Stomach (tissue), 9 donors: Measurements from ENCODE around the gene TOMM22. TPM values are rescaled to one million over a fixed set of nuclear protein-coding genes. Genes with fewer than 3 reads are reported as not detected.

Experiments used
- DNase-seq, 2 donors: peaks; one replicate each; pipeline versions ENCODE4 v3.0.0 to v3.0.0-alpha.2; 2013 to 2019
- H3K27ac ChIP-seq, 5 donors: fragments of 200-600 bp in 4 of 5; sonication (generic) in 4 of 5; one replicate each; pipeline ENCODE4 v1.5.1; 2013 to 2019; ENCODE audit warnings: mild to moderate bottlenecking in 1 of 5, moderate library complexity in 1 of 5
- H3K27me3 ChIP-seq, 3 donors: fragments of 200-600 bp; sonication (generic); one replicate each; pipeline ENCODE4 v1.5.1; 2017 to 2019; ENCODE audit warnings: mixed run types in 1 of 3
- H3K36me3 ChIP-seq, 4 donors: fragments of 200-600 bp; sonication (generic); 1 replicate in 3 of 4; 2 replicates in 1 of 4; pipeline ENCODE4 v1.5.1; 2016 to 2019
- H3K4me1 ChIP-seq, 4 donors: fragments of 200-600 bp; sonication (generic); one replicate each; pipeline ENCODE4 v1.5.1; 2016 to 2019
- H3K4me3 ChIP-seq, 4 donors: fragments of 200-600 bp; sonication (generic) in 3 of 4; one replicate each; pipeline ENCODE4 v1.5.1; 2016 to 2019; ENCODE audit warnings: mild to moderate bottlenecking in 1 of 4
- H3K9me3 ChIP-seq, 4 donors: fragments of 200-600 bp; sonication (generic); one replicate each; pipeline ENCODE4 v1.5.1; 2016 to 2019
- EP300 ChIP-seq: sonication (generic); formaldehyde crosslinking; IDR thresholded peaks from one replicate; pipeline ENCODE4 v1.6.1; 2017; ENCODE audit warnings: antibody characterized with exemption
- POLR2A ChIP-seq, 4 donors: fragments of 450-650 bp; IDR thresholded peaks; one replicate each; pipeline ENCODE4 v1.6.1; 2016; ENCODE audit warnings: antibody characterized with exemption in 4 of 4, control low read depth in 2 of 4, mild to moderate bottlenecking in 1 of 4, moderate library complexity in 1 of 4
- POLR2AphosphoS5 ChIP-seq, 3 donors: sonication (generic); formaldehyde crosslinking; IDR thresholded peaks; one replicate each; pipeline ENCODE4 v1.6.1; 2016; ENCODE audit warnings: antibody characterized with exemption in 3 of 3
- WGBS, 5 donors: extraction: QIAGEN DNeasy Blood & Tissue Kit in 3 of 5; methylation state at CpG; one replicate each; pipeline versions ENCODE4 v1.1.5 to v1.1.7; 2013 to 2018; 5-methylcytosine and 5-hydroxymethylcytosine counted together
- intact Hi-C: fragments of 100-400 bp; cut with DNase I; formaldehyde crosslinking; loops from one replicate; pipeline ENCODE4 v1.15.1; 2023; ENCODE audit warnings: low total_unique reads
- polyA plus RNA-seq, 3 donors: library from polyadenylated mRNA; stranded (reverse); fragments of 200-250 nt; gene quantifications; one replicate each; pipeline ENCODE4 v1.2.3, GENCODE V29; 2013
- total RNA-seq, 5 donors: library from RNA; depleted of rRNA; stranded (reverse); fragments of >200 nt; gene quantifications; one replicate each; pipeline versions ENCODE4 v1.1.0 to v1.2.3, GENCODE V29; 2014 to 2016
- TF ChIP-seq, protein P1 (sequence below), 7 experiments: fragments of 450-650 bp in 4 of 7; fragments of 200-600 bp in 3 of 7; sonication (generic) in 3 of 7; IDR thresholded peaks; one replicate each; pipeline ENCODE4 v1.5.1; 2016 to 2019; ENCODE audit warnings: antibody characterized with exemption in 7 of 7, control low read depth in 2 of 7, mild to moderate bottlenecking in 1 of 7
- donor health status: healthy with polysubstance abuse.
- donor health status: Bipolar disorder and iron deficiency.
- donor health status: healthy.

Gene TOMM22
- total and polyA plus RNA-seq, 8 donors = 22.6 to 66.5 (median 37.4) TPM

DNA sequence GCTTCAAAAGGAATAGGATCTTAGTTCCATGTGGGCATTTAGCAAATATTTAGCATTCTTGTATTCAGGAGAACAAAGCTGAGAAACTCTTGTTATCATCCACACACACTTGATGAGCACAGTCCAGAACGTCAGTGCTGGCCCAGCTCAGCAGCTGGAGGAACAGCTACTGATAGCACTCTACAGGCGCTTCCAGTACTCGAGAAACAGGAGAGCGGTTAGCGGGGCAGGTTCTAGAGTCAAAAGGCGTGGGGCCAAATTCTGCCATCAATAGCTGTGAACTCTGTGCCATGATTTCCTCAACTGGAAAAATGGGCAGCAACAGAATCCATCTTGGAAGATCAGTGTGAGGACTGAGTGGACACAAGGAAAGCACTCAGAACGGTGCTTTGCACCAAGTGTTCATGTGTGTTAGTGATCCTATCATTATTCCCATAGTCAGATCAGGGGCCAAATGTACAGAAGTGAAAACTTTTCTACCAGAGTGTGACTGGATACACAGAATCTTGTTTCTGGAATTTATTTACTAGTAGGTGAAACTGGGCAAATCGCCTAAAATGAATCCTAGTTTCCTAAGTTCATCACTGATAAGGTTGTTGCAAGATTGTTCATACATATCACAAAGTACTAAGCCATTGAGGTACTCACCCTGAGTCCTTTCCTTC, 15.8 kb downstream of the TOMM22 start:
- DNase-seq = peak; percentile 38 to 52
- Histone ChIP-seq H3K27me3 (no peaks in the 10 kb centered on the region), H3K9me3 (no peaks in the 10 kb centered on the region), H3K4me1 (peaks cover 54 to 78% (median 67%) of the 10 kb centered on the region in 4 donors), H3K27ac (peak overlapping the region; percentile 62 to 99 (median 98)), H3K36me3 (peaks cover 0 to 18% (median 14%) of the 10 kb centered on the region in 4 donors), H3K4me3 (peak overlapping the region in 2 of 4 donors; percentile 59 to 66)
- intact Hi-C loops = no loop called here
- 28 to 42% (median 34%) methylated on average over 8 of the region's 8 CpGs for WGBS, 5 donors
- TF ChIP-seq POLR2AphosphoS5 (IDR thresholded peaks at IDR 0.05) = no peak
- TF ChIP-seq POLR2A (IDR thresholded peaks at IDR 0.05) = no peak
- TF ChIP-seq, protein P1, sequence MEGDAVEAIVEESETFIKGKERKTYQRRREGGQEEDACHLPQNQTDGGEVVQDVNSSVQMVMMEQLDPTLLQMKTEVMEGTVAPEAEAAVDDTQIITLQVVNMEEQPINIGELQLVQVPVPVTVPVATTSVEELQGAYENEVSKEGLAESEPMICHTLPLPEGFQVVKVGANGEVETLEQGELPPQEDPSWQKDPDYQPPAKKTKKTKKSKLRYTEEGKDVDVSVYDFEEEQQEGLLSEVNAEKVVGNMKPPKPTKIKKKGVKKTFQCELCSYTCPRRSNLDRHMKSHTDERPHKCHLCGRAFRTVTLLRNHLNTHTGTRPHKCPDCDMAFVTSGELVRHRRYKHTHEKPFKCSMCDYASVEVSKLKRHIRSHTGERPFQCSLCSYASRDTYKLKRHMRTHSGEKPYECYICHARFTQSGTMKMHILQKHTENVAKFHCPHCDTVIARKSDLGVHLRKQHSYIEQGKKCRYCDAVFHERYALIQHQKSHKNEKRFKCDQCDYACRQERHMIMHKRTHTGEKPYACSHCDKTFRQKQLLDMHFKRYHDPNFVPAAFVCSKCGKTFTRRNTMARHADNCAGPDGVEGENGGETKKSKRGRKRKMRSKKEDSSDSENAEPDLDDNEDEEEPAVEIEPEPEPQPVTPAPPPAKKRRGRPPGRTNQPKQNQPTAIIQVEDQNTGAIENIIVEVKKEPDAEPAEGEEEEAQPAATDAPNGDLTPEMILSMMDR (IDR thresholded peaks at IDR 0.05) = no peak
- no peak for TF ChIP-seq EP300

DNA sequence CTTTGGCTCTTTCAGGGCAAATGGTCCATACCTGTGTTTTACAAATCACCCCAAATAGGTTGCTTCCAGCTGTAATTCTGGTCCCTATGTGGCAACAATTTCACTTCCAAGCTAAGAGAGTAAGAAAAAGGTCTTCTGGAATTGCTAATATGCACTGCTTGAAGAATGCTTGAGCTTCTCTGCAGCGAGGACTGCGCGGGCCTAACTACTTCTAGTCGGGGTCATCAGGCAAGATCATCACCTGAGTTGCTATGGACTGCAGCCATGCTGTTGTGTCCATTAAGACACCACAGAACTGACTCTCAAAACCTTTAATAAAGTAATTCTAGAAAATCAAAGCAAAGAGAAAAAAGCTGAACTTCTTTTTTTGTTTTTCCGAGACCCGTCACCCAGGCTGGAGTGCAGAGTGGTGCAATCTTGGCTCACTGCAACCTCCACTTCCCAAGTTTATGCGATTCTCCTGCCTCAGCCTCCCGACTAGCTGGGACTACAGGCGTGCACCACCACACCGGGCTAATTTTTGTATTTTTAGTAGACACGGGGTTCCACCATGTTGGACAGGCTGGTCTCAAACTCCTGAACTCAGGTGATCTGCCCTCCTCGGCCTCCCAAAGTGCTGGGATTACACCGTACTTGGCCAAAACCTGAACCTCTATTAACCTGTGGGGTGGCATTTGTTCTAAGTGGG, 16.8 kb downstream of the TOMM22 start:
- Histone ChIP-seq H3K4me3 (peak overlapping the region in 3 of 4 donors; percentile 59 to 85 (median 66)), H3K27ac (peak overlapping the region; percentile 87 to 99 (median 98)), H3K4me1 (peaks cover 54 to 73% (median 65%) of the 10 kb centered on the region in 4 donors), H3K36me3 (peaks cover 0 to 10% (median 9%) of the 10 kb centered on the region in 4 donors), H3K9me3 (no peaks in the 10 kb centered on the region), H3K27me3 (no peaks in the 10 kb centered on the region)
- 80 to 85% (median 83%) methylated on average over 13 of the region's 13 CpGs for WGBS, 5 donors
- TF ChIP-seq, protein P1 (IDR thresholded peaks at IDR 0.05) = no peak
- TF ChIP-seq POLR2A (IDR thresholded peaks at IDR 0.05) (no peak), POLR2AphosphoS5 (IDR thresholded peaks at IDR 0.05) (no peak), EP300 (no peak)
- DNase-seq = no peak
- intact Hi-C loops = no loop called here

DNA sequence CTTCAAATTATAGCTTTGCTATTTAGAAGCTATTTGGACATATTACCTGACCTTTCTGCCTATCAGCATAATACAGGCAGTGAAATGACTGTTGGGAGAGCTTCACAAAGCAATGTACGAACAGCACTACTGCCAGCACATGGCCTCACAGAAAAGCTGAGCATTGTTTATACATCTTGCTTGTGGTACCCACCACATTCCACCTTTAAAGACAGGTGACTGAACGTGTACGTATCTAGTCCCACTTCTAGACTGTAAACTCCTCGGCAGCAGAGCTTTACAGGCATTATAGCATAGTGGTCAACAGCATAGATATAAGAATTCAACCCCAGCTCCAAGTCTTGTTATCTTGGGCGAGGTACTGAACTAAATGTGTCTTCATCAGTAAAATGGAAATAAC, 17.4 kb downstream of the TOMM22 start:
- intact Hi-C loops = no loop called here
- whole genome bisulfite sequencing, 5 donors = 17 to 34% (median 21%) methylated on average over 5 of the region's 5 CpGs
- Histone ChIP-seq H3K9me3 (no peaks in the 10 kb centered on the region), H3K27me3 (no peaks in the 10 kb centered on the region), H3K36me3 (peaks cover 0 to 7% (median 5%) of the 10 kb centered on the region in 4 donors), H3K27ac (peak overlapping the region; percentile 87 to 99 (median 98)), H3K4me1 (peaks cover 54 to 68% (median 62%) of the 10 kb centered on the region in 4 donors), H3K4me3 (peak overlapping the region; percentile 59 to 85 (median 70))
- DNase-seq = peak in 1 of 2 donors; percentile 30
- TF ChIP-seq EP300 (no peak), POLR2A (IDR thresholded peaks at IDR 0.05) (no peak), POLR2AphosphoS5 (IDR thresholded peaks at IDR 0.05) (no peak)
- TF ChIP-seq, protein P1 (IDR thresholded peaks at IDR 0.05) = no peak

DNA sequence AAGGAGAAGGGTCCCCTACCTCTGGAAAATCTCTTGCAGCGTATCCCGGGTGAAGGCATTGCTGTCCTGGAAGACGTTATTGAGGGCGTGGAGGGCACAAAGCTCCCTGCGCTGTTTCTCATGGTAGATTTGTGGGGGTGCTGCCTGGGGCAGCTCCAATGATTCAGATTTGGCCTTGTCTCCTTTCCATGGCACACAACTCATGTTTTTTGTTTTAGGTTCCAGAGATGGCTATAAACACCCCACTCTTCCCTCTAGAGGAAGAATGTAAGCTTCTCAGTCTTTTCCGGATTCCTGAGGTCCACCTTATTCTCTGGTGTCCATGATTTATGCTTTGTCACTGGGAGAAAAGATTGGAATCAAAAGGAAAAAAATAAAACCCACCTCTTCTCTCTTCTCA, 18.0 kb downstream of the TOMM22 start:
- Histone ChIP-seq H3K9me3 (no peaks in the 10 kb centered on the region), H3K27me3 (no peaks in the 10 kb centered on the region), H3K4me1 (peaks cover 58 to 66% (median 63%) of the 10 kb centered on the region in 4 donors), H3K27ac (peak overlapping the region; percentile 87 to 99 (median 98)), H3K36me3 (peaks cover 0 to under 1% (median 0%) of the 10 kb centered on the region in 4 donors), H3K4me3 (peak overlapping the region; percentile 59 to 85 (median 70))
- WGBS, 5 donors = 11 to 19% (median 17%) methylated on average over 6 of the region's 6 CpGs
- intact Hi-C loops = no loop called here
- peak in 1 of 2 donors; percentile 60 for DNase-seq
- TF ChIP-seq, protein P1 (IDR thresholded peaks at IDR 0.05) = no peak
- TF ChIP-seq POLR2AphosphoS5 (IDR thresholded peaks at IDR 0.05) (no peak), EP300 (no peak), POLR2A (IDR thresholded peaks at IDR 0.05) (no peak)
